Stimulated activated memory B cell treated with anti-CD40 and anti-IgM and Interleukin-4, amounts not matched to agents 10 μg/mL and 1 μg/mL and 100 μg/mL, for 72 hours (primary cell): ENCODE results near the gene BLNK.

ENCODE experiments used
- ATAC-seq: fragments of 150-1000 bp; cut with Tn5 transposase; 2 replicates; pipeline ENCODE4 v1.10.0; 2021
- H3K27ac Mint-ChIP-seq: one replicate; pipeline ENCODE4 v1.8.0; 2022; ENCODE audit warnings: mild to moderate bottlenecking, mixed read lengths
- H3K27me3 Mint-ChIP-seq: one replicate; pipeline ENCODE4 v1.8.0; 2022; ENCODE audit warnings: mixed read lengths
- H3K36me3 Mint-ChIP-seq: one replicate; pipeline ENCODE4 v1.8.0; 2022; ENCODE audit warnings: mixed read lengths
- H3K4me1 Mint-ChIP-seq: one replicate; pipeline ENCODE4 v1.8.0; 2022; ENCODE audit warnings: mixed read lengths
- H3K4me3 Mint-ChIP-seq: one replicate; pipeline ENCODE4 v1.8.0; 2022; ENCODE audit warnings: mild to moderate bottlenecking, moderate library complexity, mixed read lengths
- H3K9me3 Mint-ChIP-seq: one replicate; pipeline ENCODE4 v1.8.0; 2022; ENCODE audit warnings: mixed read lengths

BLNK gene

GRCh38 chr10:96259150-96259549, 12.2 kb downstream of the BLNK start:
- H3K9me3 Mint-ChIP-seq = no peaks in the 10 kb centered on the region
- H3K27ac Mint-ChIP-seq = peak overlapping the region; percentile 49
- H3K27me3 Mint-ChIP-seq = no peaks in the 10 kb centered on the region
- H3K4me1 Mint-ChIP-seq = peaks cover 92% of the 10 kb centered on the region
- peak overlapping the region; percentile 19 for H3K4me3 Mint-ChIP-seq
- peaks cover 56% of the 10 kb centered on the region for H3K36me3 Mint-ChIP-seq
- ATAC-seq = no peak

DNA sequence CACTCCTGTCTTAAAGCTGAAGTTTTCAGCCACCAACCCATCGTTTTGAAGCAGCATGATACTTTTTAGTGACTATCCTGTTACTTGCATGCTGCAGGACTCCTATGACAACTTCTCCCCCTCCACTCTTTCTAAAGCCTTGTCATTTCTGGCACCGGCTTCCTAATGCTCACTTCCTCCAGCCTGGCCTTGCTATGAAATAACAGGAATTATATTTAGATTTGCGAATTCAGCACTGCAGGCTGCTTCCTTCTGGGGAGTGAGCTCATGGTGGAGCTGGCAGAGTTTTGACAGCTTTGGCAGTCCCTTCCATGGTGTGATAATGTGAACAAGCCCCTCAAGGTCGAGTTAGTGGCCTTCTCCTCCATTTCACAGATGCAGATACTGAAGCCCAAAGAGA, 13.4 kb downstream of the BLNK start:
- Mint-ChIP-seq H3K27me3 (no peaks in the 10 kb centered on the region), H3K4me1 (peaks cover 87% of the 10 kb centered on the region), H3K4me3 (peak overlapping the region; percentile 2), H3K36me3 (peaks cover 50% of the 10 kb centered on the region), H3K27ac (peak overlapping the region; percentile 69), H3K9me3 (no peaks in the 10 kb centered on the region)
- ATAC-seq = no peak

DNA sequence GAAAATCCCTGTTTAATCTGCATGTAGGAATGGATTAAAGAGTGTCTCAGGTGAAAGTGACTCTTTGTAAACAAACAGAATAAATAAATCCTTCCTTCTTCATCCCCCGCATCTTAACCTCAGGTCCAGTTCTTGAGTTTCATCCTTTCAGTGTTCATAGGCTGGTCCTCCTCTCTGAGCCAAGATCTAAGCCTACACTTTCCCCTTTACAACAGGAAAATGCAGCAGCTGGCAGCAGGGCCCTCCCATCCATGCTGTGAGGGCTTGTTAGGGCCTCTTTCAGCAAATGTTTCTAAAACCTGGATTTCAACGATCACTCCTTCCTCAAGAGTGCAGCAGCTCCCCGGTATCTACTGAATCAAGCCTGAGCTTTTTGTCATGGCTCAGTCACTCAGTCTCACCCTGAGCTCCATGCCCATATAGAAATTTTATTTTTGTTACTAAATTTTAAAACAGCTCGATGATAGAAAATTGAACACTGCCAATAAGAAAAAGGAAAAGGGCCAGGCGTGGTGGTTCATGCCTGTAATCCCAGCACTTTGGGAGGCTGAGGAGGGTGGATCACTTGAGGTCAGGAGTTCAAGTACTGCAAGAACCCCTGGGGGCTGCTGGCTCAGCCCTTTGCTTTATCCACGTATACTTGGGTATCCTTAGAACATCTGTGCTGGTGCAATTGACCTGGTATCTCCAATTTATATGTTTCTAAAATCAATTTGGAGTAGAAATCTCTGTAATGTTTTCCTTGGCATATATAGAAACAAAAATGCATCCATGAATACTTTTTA, 15.6 kb downstream of the BLNK start:
- ATAC-seq = no peak
- H3K4me3 Mint-ChIP-seq = no peak overlapping the region
- H3K27ac Mint-ChIP-seq = peak overlapping the region; percentile 69
- H3K27me3 Mint-ChIP-seq = no peaks in the 10 kb centered on the region
- H3K36me3 Mint-ChIP-seq = peaks cover 60% of the 10 kb centered on the region
- no peaks in the 10 kb centered on the region for H3K9me3 Mint-ChIP-seq
- H3K4me1 Mint-ChIP-seq = peaks cover 76% of the 10 kb centered on the region

DNA sequence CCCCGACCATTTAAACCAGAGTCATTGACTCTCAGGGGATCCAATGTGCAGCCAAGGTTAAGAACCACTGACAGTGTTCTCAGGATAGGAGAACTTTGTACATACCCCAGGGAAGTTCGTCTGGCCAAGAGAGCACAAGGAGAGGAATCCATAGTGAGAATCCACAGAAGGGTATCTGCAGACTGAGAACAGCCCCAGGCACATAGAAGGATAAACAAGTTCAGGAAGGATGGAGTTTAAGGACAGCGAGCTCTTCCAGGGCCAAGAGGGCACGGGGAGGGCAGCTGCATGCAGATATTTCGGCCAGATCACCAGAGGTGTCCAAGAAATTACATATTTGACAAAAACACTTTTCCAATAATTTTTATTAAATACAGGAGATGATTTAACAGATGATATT, 16.4 kb downstream of the BLNK start:
- peak overlapping the region; percentile 69 for H3K27ac Mint-ChIP-seq
- ATAC-seq = no peak
- H3K4me1 Mint-ChIP-seq = peaks cover 74% of the 10 kb centered on the region
- no peak overlapping the region for H3K4me3 Mint-ChIP-seq
- peaks cover 60% of the 10 kb centered on the region for H3K36me3 Mint-ChIP-seq
- no peaks in the 10 kb centered on the region for H3K9me3 Mint-ChIP-seq
- no peaks in the 10 kb centered on the region for H3K27me3 Mint-ChIP-seq

GRCh38 chr10:96252730-96253129, 18.6 kb downstream of the BLNK start:
- H3K4me3 Mint-ChIP-seq = no peak overlapping the region
- H3K27ac Mint-ChIP-seq = peak overlapping the region; percentile 69
- peaks cover 3% of the 10 kb centered on the region for H3K9me3 Mint-ChIP-seq
- H3K27me3 Mint-ChIP-seq = no peaks in the 10 kb centered on the region
- no peak for ATAC-seq
- peaks cover 63% of the 10 kb centered on the region for H3K36me3 Mint-ChIP-seq
- H3K4me1 Mint-ChIP-seq = peaks cover 70% of the 10 kb centered on the region

DNA sequence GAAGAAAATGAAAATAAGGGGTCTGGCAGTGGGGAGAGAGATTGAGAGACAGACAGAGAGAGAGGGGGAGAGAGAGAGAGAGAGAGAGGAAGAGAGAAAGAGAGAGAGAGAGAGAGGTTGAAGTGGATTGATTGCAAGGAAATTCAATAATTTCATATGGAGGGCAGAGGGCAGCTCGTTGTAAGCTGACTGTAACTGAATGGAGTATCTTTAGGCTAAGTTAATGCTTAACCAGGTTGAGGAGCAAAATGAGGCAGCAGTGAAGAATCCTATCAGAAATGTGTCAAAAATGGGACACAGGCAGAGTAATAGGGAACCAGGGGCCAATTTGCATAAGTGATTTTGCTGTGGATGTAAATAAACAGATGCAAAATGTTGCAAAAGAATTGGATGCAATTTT, 21.0 kb downstream of the BLNK start:
- peak overlapping the region; percentile 72 for H3K27ac Mint-ChIP-seq
- peaks cover 53% of the 10 kb centered on the region for H3K4me1 Mint-ChIP-seq
- peaks cover 61% of the 10 kb centered on the region for H3K36me3 Mint-ChIP-seq
- ATAC-seq = no peak
- H3K4me3 Mint-ChIP-seq = no peak overlapping the region
- peaks cover 3% of the 10 kb centered on the region for H3K9me3 Mint-ChIP-seq
- H3K27me3 Mint-ChIP-seq = no peaks in the 10 kb centered on the region

DNA sequence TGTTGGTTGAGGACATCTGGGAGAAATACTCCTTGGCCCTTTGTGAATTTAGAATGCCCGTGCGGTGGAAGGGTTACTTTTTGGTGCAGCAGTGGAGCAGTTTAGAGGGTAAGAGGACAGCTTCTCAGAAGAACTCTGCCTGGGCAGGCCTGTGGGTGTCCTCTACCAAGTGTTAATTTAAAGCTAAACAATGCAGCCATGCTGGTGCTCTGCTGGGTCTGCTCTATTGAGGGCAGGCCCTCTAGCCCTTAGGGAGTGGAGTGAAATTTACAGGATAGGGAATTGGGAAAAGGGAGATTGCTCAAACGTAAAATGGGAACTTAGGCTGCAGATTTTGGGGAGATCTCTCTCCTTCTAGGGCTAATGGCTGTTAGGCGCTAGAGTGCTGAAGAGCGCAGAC, 22.1 kb downstream of the BLNK start:
- Mint-ChIP-seq H3K36me3 (peaks cover 60% of the 10 kb centered on the region), H3K4me3 (no peak overlapping the region), H3K27me3 (no peaks in the 10 kb centered on the region), H3K4me1 (peaks cover 52% of the 10 kb centered on the region), H3K27ac (peak overlapping the region; percentile 72), H3K9me3 (peaks cover 3% of the 10 kb centered on the region)
- no peak for ATAC-seq

DNA sequence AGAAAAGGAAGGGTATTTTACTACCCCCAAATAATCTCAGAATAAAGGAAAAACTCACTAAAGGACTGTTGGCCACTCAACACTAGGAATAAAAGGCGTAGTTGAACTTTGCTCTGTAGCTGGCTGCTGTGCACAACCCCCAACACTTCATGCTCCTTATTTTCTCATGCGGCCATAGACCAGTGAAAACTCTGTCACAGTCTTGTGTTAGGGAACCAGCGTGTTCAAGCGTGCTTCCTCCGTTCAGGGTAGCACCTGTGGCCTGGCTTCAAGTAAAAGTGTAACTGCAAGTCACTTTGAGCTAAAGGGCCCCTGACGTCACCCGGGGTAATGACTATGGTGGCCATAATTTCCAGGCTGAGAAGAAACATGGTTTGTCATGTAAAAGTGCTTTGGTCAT, 27.0 kb downstream of the BLNK start:
- Mint-ChIP-seq H3K4me1 (peaks cover 60% of the 10 kb centered on the region), H3K27ac (peak overlapping the region; percentile 88), H3K27me3 (no peaks in the 10 kb centered on the region), H3K9me3 (peaks cover 3% of the 10 kb centered on the region), H3K36me3 (peaks cover 67% of the 10 kb centered on the region), H3K4me3 (peak overlapping the region; percentile 52)
- peak; percentile 100 for ATAC-seq

- H3K36me3 Mint-ChIP-seq = peaks cover 67% of the 10 kb centered on the region
- no peaks in the 10 kb centered on the region for H3K9me3 Mint-ChIP-seq
- H3K4me3 Mint-ChIP-seq = no peak overlapping the region
- no peak for ATAC-seq
- no peaks in the 10 kb centered on the region for H3K27me3 Mint-ChIP-seq
- H3K4me1 Mint-ChIP-seq = peaks cover 61% of the 10 kb centered on the region
- H3K27ac Mint-ChIP-seq = peak overlapping the region; percentile 81
These were observed 28.1 kb downstream of the BLNK start for GRCh38 chr10:96243296-96243695.

DNA sequence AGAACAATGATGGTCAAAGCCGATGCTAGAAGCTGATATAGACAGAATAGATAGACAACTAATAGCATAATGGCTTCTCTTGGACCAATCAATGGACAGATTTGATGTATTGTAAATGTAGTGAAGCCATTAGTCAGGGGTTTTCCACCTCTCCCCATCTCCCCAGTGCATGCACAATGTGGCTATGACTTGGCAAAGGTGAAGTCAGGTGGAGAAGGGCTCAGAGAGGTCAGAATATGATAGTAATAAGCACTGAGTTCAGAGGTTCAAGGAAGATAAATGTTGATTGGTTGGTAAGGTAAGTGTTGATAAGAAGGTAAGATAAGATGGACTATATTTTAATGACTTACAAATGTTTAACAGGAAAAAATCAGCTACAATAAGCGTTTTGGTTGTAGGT, 28.5 kb downstream of the BLNK start:
- no peaks in the 10 kb centered on the region for H3K27me3 Mint-ChIP-seq
- no peak for ATAC-seq
- H3K36me3 Mint-ChIP-seq = peaks cover 70% of the 10 kb centered on the region
- H3K9me3 Mint-ChIP-seq = no peaks in the 10 kb centered on the region
- no peak overlapping the region for H3K4me3 Mint-ChIP-seq
- peak overlapping the region; percentile 81 for H3K27ac Mint-ChIP-seq
- H3K4me1 Mint-ChIP-seq = peaks cover 64% of the 10 kb centered on the region

GRCh38 chr10:96238646-96239623, 32.4 kb downstream of the BLNK start:
- peaks cover 89% of the 10 kb centered on the region for H3K4me1 Mint-ChIP-seq
- no peaks in the 10 kb centered on the region for H3K9me3 Mint-ChIP-seq
- H3K4me3 Mint-ChIP-seq = no peak overlapping the region
- H3K27me3 Mint-ChIP-seq = no peaks in the 10 kb centered on the region
- H3K27ac Mint-ChIP-seq = peak overlapping the region; percentile 81
- ATAC-seq = peak; percentile 63
- peaks cover 77% of the 10 kb centered on the region for H3K36me3 Mint-ChIP-seq

DNA sequence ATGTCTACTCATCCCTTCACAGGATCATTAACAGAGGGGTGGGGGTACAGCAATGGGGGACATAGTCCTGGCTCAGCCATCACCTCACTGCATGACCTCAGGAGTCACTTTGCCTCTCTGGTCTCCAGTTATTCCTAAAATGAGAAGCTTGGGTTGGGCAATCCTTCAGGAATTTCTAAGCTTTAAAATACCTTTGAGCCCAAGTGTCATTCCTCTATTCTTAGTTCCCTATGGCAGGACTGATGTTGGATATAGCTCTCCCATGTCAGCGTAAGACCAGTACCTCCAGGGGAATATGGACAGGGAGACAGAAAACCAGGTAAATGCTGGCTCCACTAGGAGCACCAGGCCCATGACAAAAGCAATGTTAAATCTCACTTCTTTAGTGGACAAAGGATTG, 34.5 kb downstream of the BLNK start:
- no peaks in the 10 kb centered on the region for H3K27me3 Mint-ChIP-seq
- H3K9me3 Mint-ChIP-seq = no peaks in the 10 kb centered on the region
- H3K36me3 Mint-ChIP-seq = peaks cover 74% of the 10 kb centered on the region
- H3K4me1 Mint-ChIP-seq = peaks cover 82% of the 10 kb centered on the region
- H3K27ac Mint-ChIP-seq = peak overlapping the region; percentile 79
- H3K4me3 Mint-ChIP-seq = no peak overlapping the region
- no peak for ATAC-seq

- Mint-ChIP-seq H3K4me3 (peak overlapping the region; percentile 58), H3K27me3 (no peaks in the 10 kb centered on the region), H3K27ac (peak overlapping the region; percentile 79), H3K4me1 (peaks cover 83% of the 10 kb centered on the region), H3K9me3 (no peaks in the 10 kb centered on the region), H3K36me3 (peaks cover 66% of the 10 kb centered on the region)
- peak; percentile 69 for ATAC-seq
These were observed 35.3 kb downstream of the BLNK start for GRCh38 chr10:96236090-96236478.

DNA sequence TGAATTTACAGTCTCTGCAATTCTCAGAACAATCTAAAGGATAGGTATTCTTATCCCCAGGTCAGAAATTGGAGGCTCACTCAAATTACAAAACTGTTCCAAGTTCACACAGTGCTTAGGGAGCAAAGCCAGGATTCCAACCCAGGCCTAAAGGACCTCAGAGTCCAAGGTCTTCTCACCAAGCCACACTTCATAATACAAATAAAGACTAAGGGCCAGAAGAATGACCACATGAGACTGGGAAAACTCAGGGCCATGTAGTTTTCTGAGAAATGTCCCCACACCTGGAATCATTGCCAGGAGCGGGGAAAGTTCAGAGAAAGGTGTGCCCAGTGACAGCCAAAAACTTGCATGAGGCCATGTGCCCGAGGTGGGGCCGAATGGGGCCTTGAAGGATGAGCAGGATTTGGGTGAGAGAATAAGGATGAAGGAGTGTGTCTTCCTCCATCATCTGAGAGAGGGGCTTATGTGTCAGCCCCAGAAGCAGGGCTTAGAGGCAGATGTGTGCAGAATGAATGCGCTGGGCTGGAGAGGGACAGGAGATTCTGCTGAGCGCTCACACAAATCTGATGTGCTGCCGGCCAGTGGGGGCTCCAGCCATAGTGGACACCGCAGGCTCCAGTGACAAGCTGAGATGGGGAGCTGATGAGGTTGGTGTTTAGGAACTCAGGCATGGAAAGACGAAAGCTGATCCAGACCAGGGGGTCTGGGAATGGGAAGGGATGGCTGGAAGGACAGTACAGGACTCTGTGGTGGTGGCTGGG, 35.9 kb downstream of the BLNK start:
- Mint-ChIP-seq H3K9me3 (no peaks in the 10 kb centered on the region), H3K27me3 (no peaks in the 10 kb centered on the region), H3K27ac (peak overlapping the region; percentile 79), H3K4me1 (peaks cover 89% of the 10 kb centered on the region), H3K36me3 (peaks cover 69% of the 10 kb centered on the region), H3K4me3 (peak overlapping the region; percentile 58)
- ATAC-seq = no peak

DNA sequence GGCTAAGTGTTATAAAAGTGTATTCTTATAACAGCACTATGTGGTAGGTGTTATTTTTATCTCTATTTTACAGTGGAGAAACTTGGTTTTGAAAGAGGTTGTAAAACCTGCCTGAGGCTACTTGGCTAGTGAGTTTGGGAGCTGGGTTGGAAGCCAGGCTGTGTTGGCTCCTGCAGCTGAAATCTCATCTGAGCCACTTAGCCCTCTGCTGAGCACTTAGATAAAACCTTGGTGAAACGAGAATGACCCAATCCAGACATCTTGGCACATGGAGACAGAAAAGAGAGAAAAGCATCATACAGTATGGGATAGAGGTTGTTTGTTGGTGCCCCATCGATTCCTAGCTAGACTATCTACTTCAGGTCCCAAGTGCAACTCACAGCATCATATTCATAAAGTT, 37.4 kb downstream of the BLNK start:
- Mint-ChIP-seq H3K36me3 (peaks cover 70% of the 10 kb centered on the region), H3K4me3 (no peak overlapping the region), H3K9me3 (no peaks in the 10 kb centered on the region), H3K4me1 (peaks cover 88% of the 10 kb centered on the region), H3K27ac (peak overlapping the region; percentile 79), H3K27me3 (no peaks in the 10 kb centered on the region)
- ATAC-seq = no peak
